ENCODE results near the gene WNK1.
"Not testable (repeated sequence)": the region's sequence is repeated elsewhere in the genome, so short reads cannot be mapped to it uniquely, and the experiment has no call there.

WNK1 gene

GRCh38 chr12:913919-914698 is 161.7 kb downstream of the WNK1 start:
- DNase-seq = no peak

- DNase-seq = no peak
These were observed 162.7 kb downstream of the WNK1 start for GRCh38 chr12:915090-915489.

- peak; percentile 25 for DNase-seq
These were observed 163.9 kb downstream of the WNK1 start for GRCh38 chr12:916240-916639.

- no peak for DNase-seq
These were observed 164.5 kb downstream of the WNK1 start for GRCh38 chr12:916712-917445.

GRCh38 chr12:920676-921075 is 168.3 kb downstream of the WNK1 start:
- DNase-seq = no peak

- no peak for DNase-seq
These were observed 169.9 kb downstream of the WNK1 start for GRCh38 chr12:922285-922684.

- no peak for DNase-seq
These were observed 174.3 kb downstream of the WNK1 start for GRCh38 chr12:926641-927040.

GRCh38 chr12:931060-931459 is 178.7 kb downstream of the WNK1 start:
- DNase-seq = no peak

- DNase-seq = no peak
These were observed 179.2 kb downstream of the WNK1 start for GRCh38 chr12:931591-931990.

- not testable (repeated sequence) for DNase-seq
These were observed 183.5 kb downstream of the WNK1 start for GRCh38 chr12:935891-936290.

- no peak for DNase-seq
These were observed 184.3 kb downstream of the WNK1 start for GRCh38 chr12:936377-937345.

GRCh38 chr12:938810-939209 is 186.4 kb downstream of the WNK1 start:
- no peak for DNase-seq

- DNase-seq = no peak
These were observed 190.7 kb downstream of the WNK1 start for GRCh38 chr12:943051-943450.

GRCh38 chr12:944211-944610 is 191.8 kb downstream of the WNK1 start:
- DNase-seq = no peak

- no peak for DNase-seq
These were observed 193.8 kb downstream of the WNK1 start for GRCh38 chr12:946212-946611.

GRCh38 chr12:946631-947030 is 194.3 kb downstream of the WNK1 start:
- DNase-seq = no peak

GRCh38 chr12:948238-948637 is 195.9 kb downstream of the WNK1 start:
- DNase-seq = no peak

- peak; percentile 99 for DNase-seq
These were observed 197.2 kb downstream of the WNK1 start, which contains the start of gene RAD52 for GRCh38 chr12:949453-950191. RAD52 (minus strand) TSS chr12:949694; CDS start chr12:933058, 16,636 bp downstream.

GRCh38 chr12:951176-951575 is 198.8 kb downstream of the WNK1 start:
- no peak for DNase-seq

GRCh38 chr12:953776-954175 is 201.4 kb downstream of the WNK1 start:
- no peak for DNase-seq

- no peak for DNase-seq
These were observed 202.4 kb downstream of the WNK1 start for GRCh38 chr12:954741-955140.

GRCh38 chr12:955939-956338 is 203.6 kb downstream of the WNK1 start:
- DNase-seq = no peak
